ES-I3 (cell line): ENCODE results near the gene TTC9C.
"Not testable (repeated sequence)": the region's sequence is repeated elsewhere in the genome, so short reads cannot be mapped to it uniquely, and the experiment has no call there.

ENCODE experiments used
- H3K36me3 ChIP-seq: 2 replicates; pipeline ENCODE4 v1.6.1; 2013; ENCODE audit warnings: mild to moderate bottlenecking, low read length, control low read depth, moderate library complexity; ENCODE audit not compliant: insufficient read depth
- H3K4me1 ChIP-seq: 2 replicates; pipeline ENCODE4 v1.6.1; 2013; ENCODE audit warnings: mild to moderate bottlenecking, control low read depth, low read length; ENCODE audit not compliant: insufficient read depth
- H3K9ac ChIP-seq: 2 replicates; pipeline ENCODE4 v1.6.1; 2013; ENCODE audit warnings: low read depth, mild to moderate bottlenecking, low read length, moderate library complexity
- H3K9me3 ChIP-seq: 2 replicates; pipeline ENCODE4 v1.6.1; 2013; ENCODE audit warnings: mild to moderate bottlenecking, low read length, moderate library complexity; ENCODE audit not compliant: control insufficient read depth, insufficient read depth

The TTC9C gene

GRCh38 chr11:62752994-62753735 lies 24.9 kb downstream of the TTC9C start:
- no peaks in the 10 kb centered on the region; the same call in none of the 2 replicates for H3K4me1 ChIP-seq
- peaks cover 16% of the 10 kb centered on the region for H3K36me3 ChIP-seq
- H3K9ac ChIP-seq, result peak overlapping the region; percentile 74; the same call in 1 of the 2 replicates
- no peaks in the 10 kb centered on the region for H3K9me3 ChIP-seq

DNA sequence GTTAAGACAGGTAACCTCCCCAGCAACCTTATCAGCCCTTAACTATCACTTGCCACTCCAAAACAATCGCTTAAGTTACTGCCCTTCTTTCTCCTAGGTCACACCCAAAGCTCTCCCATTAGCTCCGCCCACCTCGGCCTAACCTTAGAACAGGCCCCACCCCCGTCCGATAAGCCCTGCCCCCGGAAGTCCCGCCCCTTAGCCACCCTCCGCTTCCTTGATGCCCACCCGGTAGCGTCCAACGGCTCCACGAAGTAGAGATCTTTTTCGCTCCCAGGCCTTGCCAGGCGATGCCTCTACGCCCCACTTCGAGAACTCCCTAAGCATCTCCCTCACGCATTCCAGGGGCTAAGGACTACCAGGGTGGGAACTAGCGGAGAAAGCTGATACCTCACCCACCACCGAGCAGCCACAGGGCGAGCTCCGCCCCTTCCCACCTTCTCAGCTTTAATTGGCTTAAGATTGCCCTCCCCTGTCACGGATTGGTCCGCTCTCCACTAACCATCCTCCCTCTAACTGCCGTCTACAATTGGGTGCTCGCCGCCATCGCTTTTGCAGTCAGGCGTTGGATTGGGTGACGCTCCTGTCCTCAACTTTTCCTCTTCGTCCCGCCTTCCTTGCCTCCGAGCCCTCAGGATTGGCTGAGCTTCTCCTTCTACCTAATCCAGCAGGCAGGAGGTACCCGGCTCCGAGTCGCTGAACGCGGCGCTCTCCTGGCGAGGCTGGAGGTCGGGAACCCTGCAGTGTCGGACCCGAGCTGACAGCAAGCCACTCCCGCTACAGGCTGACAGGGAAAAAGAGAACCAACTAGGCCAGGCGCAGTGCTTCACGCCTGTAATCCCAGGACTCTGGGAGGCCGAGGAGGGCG lies 25.7 kb downstream of the TTC9C start, which contains the start of gene ZBTB3:
Gene ZBTB3 (minus strand): TSS at position 425 of the 868 bp plus-strand sequence. CDS start 496 bp downstream, outside the sequence.
- H3K36me3 ChIP-seq, result peaks cover 15% of the 10 kb centered on the region
- H3K9ac ChIP-seq, result peak within 1 kb of the TSS; percentile 74
- peaks cover under 1% of the 10 kb centered on the region for H3K4me1 ChIP-seq
- H3K9me3 ChIP-seq, result no peaks in the 10 kb centered on the region

DNA sequence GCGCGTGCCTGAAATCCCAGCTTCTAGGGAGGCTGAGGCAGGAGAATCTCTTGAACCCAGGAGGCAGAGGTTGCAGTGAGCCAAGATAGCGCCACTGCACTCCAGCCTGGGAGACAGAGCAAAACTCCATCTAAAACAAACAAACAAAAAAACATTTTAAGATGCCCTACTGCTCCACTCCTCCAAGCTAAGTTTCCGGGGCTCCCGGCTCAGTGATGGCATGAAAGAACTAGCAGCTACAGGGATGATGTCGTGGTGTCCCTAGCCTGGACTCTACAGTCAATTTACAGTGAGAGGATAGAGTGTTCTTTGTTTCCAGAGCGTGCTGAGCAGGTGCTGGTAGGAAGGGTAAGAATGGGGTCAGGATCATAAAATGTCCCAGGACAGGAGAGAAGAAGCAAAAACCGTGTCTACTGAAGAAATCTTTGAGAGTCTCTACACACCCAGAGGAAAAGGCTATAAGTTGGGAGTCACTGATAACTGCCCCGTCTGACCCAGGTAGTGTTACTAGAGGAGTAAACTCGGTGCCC lies 26.9 kb downstream of the TTC9C start:
- Histone ChIP-seq H3K4me1 (peaks cover 3% of the 10 kb centered on the region), H3K9ac (no peak overlapping the region)

DNA sequence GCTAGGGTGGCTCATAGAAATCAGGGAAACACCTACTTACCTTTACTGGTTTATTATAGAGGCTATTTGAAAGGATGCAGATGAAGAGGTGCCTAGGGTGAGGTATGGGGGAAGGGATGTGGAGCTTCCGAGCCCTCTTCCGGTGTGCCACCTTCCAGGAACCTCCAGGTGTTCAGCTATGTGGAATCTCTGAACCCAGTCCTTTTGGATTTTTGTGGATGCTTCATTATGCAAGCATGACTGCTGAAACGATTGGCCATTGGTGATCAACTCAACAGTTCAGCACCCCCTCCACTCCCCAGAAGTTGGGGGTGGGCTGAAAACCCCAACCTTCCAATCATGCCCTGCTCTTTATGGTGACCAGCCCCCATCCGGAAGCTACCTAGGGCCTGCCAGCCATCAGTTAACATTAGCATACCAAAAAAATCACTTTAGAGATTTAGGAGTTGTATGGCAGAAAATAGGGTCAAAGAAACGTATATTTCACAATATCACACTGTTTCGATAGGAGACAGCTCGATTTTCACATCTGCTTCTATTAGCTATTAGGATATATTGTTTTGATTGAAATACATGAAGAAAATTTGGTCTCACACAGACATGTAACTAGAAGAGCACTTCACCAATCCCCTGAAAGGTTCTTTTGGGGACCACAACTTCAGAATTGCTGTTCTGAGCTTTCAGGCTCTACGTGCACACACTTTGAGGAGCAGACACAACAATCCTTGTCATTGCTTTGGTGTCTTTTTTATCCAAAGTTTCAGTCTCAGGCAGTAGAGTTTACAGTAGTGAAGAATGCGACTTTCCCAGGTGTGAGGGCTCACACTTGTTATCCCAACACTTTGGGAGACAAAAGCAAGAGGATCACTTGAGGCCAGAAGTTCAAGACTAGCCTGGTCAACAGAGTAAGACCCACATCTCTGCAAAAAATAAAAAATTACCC lies 29.8 kb downstream of the TTC9C start:
- Histone ChIP-seq H3K9me3 (no peaks in the 10 kb centered on the region), H3K4me1 (peaks cover 6% of the 10 kb centered on the region), H3K9ac (peak overlapping the region; percentile 45), H3K36me3 (peaks cover 7% of the 10 kb centered on the region; the same call in 1 of the 2 replicates)

More for the DNA sequence above, 26.9 kb downstream of the TTC9C start:
- H3K9me3 ChIP-seq, result no peaks in the 10 kb centered on the region
- H3K36me3 ChIP-seq, result peaks cover 10% of the 10 kb centered on the region

DNA sequence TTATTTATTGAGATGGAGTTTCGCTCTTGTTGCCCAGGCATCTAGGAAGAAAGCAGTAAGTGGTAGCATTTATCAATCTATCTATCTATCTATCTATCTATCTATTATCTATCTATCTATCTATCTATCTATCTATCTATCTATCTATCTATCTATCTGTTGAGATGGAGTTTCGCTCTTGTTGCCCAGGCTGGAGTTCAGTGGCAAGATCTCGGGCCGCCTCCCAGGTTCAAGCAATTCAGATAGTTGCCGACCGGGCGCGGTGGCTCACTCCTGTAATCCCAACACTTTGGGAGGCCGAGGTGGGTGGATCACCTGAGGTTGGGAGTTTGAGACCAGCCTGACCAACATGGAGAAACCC lies 32.6 kb downstream of the TTC9C start:
- Histone ChIP-seq H3K36me3 (peaks cover 12% of the 10 kb centered on the region; the same call in 1 of the 2 replicates), H3K9ac (peak overlapping the region; percentile 22; the same call in 1 of the 2 replicates)
- not testable (repeated sequence) for H3K4me1 ChIP-seq, H3K9me3 ChIP-seq

- no peaks in the 10 kb centered on the region; the same call in 1 of the 2 replicates for H3K4me1 ChIP-seq
- H3K9me3 ChIP-seq, result no peaks in the 10 kb centered on the region
- peak overlapping the region; percentile 66 for H3K9ac ChIP-seq
- H3K36me3 ChIP-seq, result peaks cover 7% of the 10 kb centered on the region
Observed at GRCh38 chr11:62770778-62771143, 42.5 kb downstream of the TTC9C start.

DNA sequence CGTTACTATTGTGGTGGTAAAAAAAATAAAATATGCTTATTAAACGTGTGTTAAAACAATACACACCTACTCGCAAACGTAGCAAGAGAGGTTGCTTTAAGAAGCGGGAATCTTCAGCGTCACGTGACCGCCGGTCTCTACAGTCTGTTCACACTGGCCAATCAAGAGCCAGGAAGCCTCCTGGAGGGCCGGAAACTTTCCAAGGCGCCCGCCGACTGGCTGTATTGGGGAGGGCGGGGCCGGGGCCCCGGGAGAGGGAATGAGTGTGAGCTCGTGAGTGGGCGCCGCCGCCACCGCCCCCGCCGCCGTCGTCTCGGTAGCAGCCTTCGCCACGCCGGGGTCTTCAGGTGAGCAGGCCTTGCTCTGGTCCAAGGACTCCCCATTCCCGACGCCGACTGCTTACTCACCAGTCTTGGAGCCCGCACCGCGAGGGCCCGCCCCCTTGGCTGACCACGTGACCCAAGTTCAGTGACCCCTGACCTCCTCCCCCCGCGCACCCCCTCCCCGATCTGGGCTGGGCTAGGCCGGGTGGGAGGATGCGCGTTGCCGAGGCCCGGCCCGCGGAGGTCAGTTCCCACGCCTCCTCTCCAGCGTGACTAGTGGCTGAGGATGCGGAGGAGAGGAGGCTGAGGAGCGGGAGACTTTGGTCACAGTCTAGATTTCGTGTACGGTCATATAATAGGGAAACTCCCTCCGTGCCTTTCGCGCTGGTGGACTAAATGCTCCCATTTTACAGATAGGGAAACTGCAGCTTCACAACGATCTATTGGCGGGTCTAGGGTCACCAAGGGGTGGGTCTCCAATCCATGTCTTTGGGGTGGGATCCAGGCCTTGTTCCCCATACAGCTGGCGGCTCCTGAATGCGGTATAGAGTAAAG lies 43.1 kb downstream of the TTC9C start, which contains the start of gene TAF6L:
Gene TAF6L (plus strand): TSS at position 253 of the 878 bp plus-strand sequence. CDS start 4,388 bp downstream, outside the sequence.
- Histone ChIP-seq H3K9ac (peak within 1 kb of the TSS; percentile 66), H3K4me1 (no peaks in the 10 kb centered on the region; the same call in 1 of the 2 replicates), H3K36me3 (peaks cover 8% of the 10 kb centered on the region; the same call in 1 of the 2 replicates), H3K9me3 (no peaks in the 10 kb centered on the region)

DNA sequence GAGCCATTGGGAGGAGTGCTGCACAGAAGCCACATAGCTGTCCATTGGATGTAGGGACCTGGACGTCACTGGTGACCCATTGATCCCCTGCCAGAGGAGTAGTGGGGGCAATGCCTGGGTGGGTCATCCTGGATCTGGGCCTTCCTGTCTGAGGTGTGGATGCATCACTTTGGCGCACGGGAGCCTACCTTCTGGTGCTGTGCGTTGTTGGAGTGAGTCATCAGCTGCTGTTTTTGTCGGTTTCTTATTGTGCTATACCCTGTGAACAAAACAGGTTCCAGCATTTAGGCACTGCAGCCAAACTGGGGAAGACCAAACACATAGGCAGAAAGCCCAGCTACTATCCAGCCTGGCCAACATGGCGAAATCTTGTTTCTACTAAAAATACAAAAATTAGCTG lies 46.1 kb downstream of the TTC9C start:
- no peaks in the 10 kb centered on the region for H3K9me3 ChIP-seq

DNA sequence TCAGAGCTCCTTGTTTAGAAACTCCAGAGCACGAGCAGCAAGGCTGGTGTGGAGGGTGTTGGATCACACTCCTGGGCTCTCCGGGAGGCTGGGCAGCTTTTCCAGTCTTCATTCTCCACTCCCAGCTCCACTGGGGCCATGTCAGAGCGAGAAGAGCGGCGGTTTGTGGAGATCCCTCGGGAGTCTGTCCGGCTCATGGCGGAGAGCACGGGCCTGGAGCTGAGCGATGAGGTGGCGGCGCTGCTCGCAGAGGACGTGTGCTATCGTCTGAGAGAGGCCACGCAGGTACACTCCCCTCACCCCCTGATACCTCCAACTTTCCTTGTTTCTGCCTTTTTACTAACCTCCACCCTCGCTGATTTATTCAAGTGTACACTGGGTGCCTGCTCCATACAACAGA lies 47.4 kb downstream of the TTC9C start:
- Histone ChIP-seq H3K36me3 (peaks cover 9% of the 10 kb centered on the region; the same call in 1 of the 2 replicates), H3K4me1 (no peaks in the 10 kb centered on the region), H3K9me3 (no peaks in the 10 kb centered on the region), H3K9ac (no peak overlapping the region)

More for the DNA sequence above, 46.1 kb downstream of the TTC9C start:
- Histone ChIP-seq H3K4me1 (no peaks in the 10 kb centered on the region; the same call in 1 of the 2 replicates), H3K9ac (no peak overlapping the region), H3K36me3 (peaks cover 9% of the 10 kb centered on the region; the same call in 1 of the 2 replicates)

DNA sequence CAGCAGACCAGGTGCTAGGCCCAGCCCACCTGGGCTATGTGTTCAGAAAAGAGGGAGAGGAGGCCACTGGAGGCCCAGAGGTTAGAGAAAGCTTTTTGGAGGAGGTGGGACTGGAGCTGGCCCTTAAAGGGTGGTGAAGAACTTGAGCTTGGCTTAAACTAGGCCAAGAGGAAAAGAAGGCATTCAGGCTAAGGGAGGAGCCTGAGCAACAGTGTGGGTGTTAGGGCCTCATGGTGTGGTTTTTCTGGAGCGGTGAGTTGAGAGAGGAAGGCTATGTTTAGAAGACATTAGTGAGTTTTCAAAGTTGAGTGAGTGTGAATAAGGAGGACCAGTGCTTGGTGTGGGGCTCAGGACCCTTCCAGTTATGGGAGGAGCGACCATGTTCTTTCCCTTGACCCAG lies 49.1 kb downstream of the TTC9C start:
- no peaks in the 10 kb centered on the region for H3K4me1 ChIP-seq
- peaks cover 9% of the 10 kb centered on the region; the same call in 1 of the 2 replicates for H3K36me3 ChIP-seq
- no peaks in the 10 kb centered on the region for H3K9me3 ChIP-seq
- H3K9ac ChIP-seq, result no peak overlapping the region

DNA sequence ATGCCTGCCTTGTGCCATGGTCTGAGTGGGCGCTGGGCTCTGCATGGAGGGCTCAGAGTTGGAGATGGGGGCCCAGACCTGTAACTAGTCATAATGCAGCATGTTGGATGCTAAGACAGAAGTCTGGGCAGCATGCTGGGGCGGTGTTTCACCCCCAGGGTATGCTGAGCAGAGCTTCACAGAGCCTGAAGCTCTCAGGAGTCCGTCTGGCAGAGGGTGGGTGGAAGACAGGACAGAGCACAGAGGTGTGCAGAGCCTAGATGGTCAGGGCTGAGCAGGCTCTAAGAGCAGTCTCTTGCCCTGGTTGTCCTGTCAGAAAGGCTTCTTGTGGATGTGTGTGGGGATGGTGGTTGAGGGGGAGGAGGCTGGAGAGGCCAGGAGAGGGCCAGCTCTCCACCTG lies 50.2 kb downstream of the TTC9C start:
- Histone ChIP-seq H3K4me1 (no peaks in the 10 kb centered on the region), H3K9ac (no peak overlapping the region), H3K9me3 (no peaks in the 10 kb centered on the region), H3K36me3 (peaks cover 9% of the 10 kb centered on the region; the same call in 1 of the 2 replicates)

DNA sequence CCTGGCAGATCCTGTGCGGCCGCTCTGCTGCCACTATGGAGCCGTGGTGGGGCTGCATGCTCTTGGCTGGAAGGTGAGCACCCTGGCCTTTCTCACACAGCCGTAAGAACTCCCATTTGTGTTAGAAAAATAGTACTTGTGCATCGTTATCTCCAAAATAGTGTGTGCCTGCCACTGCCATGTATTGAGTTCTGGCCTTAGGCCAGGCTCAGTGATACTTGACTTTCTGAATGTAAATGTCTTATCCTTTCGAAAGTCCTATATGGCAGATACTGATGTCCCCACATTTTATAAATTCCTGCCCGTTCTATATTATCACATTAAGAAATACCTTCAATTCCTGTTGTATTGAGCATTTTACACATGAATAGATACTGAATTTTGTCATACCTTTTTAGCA lies 54.5 kb downstream of the TTC9C start:
- no peak overlapping the region for H3K9ac ChIP-seq
- peaks cover 3% of the 10 kb centered on the region; the same call in 1 of the 2 replicates for H3K36me3 ChIP-seq
- no peaks in the 10 kb centered on the region for H3K9me3 ChIP-seq
- H3K4me1 ChIP-seq, result no peaks in the 10 kb centered on the region
